RWPE1 (cell line): ENCODE measurements around the gene POU2AF2.

ENCODE experiments used
- CTCF ChIA-PET: fragments of 350-600 bp; sonication (Branson Sonifier 250); formaldehyde crosslinking; extraction: SDS; loops from one replicate; lab custom pipeline; 2021; lab: Yijun Ruan, JAX
- POLR2A ChIA-PET: fragments of 400-600 bp; formaldehyde crosslinking; extraction: SDS; loops from one replicate; lab custom pipeline; 2020; ENCODE audit warnings: antibody characterized with exemption; ENCODE audit not compliant: low non-redundant PET; lab: Yijun Ruan, JAX
- DNase-seq: peaks from one replicate; pipeline ENCODE4 v3.0.0; 2012; ENCODE audit warnings: low spot score
- H3K27ac ChIP-seq: fragments of 450-650 bp; 2 replicates; pipeline ENCODE4 v1.5.1; 2017
- CTCF ChIP-seq: fragments of 450-650 bp; conservative IDR thresholded peaks from 2 replicates; pipeline ENCODE4 v1.5.1; 2017; ENCODE audit warnings: low read depth, mild to moderate bottlenecking

Gene POU2AF2

GRCh38 chr11:111250936-111251335 lies 5.4 kb downstream of the POU2AF2 start:
- no peak for DNase-seq
- TF ChIP-seq CTCF, result no peak
- POLR2A ChIA-PET, result no interaction called here
- H3K27ac ChIP-seq, result no peak overlapping the region
- CTCF ChIA-PET, result no interaction called here

GRCh38 chr11:111253131-111253530 lies 7.6 kb downstream of the POU2AF2 start:
- no peak for DNase-seq
- POLR2A ChIA-PET, result no interaction called here
- H3K27ac ChIP-seq, result no peak overlapping the region
- no peak for TF ChIP-seq CTCF
- CTCF ChIA-PET, result no interaction called here

GRCh38 chr11:111253630-111254029 lies 8.1 kb downstream of the POU2AF2 start:
- no peak overlapping the region for H3K27ac ChIP-seq
- POLR2A ChIA-PET, result no interaction called here
- DNase-seq, result no peak
- TF ChIP-seq CTCF, result no peak
- CTCF ChIA-PET, result interaction anchor here (0.6 kb wide), 1 partner anchor 234 kb away, joined by 3 read pairs; no protein-coding TSS in a partner anchor

GRCh38 chr11:111258046-111258445 lies 12.5 kb downstream of the POU2AF2 start:
- DNase-seq, result no peak
- no peak overlapping the region for H3K27ac ChIP-seq
- no peak for TF ChIP-seq CTCF
- POLR2A ChIA-PET, result no interaction called here
- CTCF ChIA-PET, result no interaction called here

- H3K27ac ChIP-seq, result no peak overlapping the region
- no peak for DNase-seq
- CTCF ChIA-PET, result no interaction called here
- POLR2A ChIA-PET, result no interaction called here
- TF ChIP-seq CTCF, result no peak
These were observed 14.4 kb downstream of the POU2AF2 start for GRCh38 chr11:111259896-111260295.

GRCh38 chr11:111260811-111261210 lies 15.3 kb downstream of the POU2AF2 start:
- DNase-seq, result no peak
- H3K27ac ChIP-seq, result no peak overlapping the region
- no peak for TF ChIP-seq CTCF
- CTCF ChIA-PET, result interaction anchor here (0.8 kb wide), 1 partner anchor 1689 kb away, joined by 3 read pairs; no protein-coding TSS in a partner anchor
- POLR2A ChIA-PET, result no interaction called here
